T47D (cell line): ENCODE measurements around the gene CDH12.
"Not testable (repeated sequence)": the region's sequence is repeated elsewhere in the genome, so short reads cannot be mapped to it uniquely, and the experiment has no call there.

ENCODE experiments used
- DNase-seq, 2 experiments: peaks; one replicate each; pipeline versions ENCODE4 v3.0.0 to v3.0.0-alpha.2; 2011 to 2012; ENCODE audit warnings: low read depth in 1 of 2, low spot score in 1 of 2
- JUND ChIP-seq: IDR thresholded peaks from 2 replicates; pipeline ENCODE4 v1.6.1; 2012; ENCODE audit warnings: low read depth
- in situ Hi-C: cut with HindIII; loops from 2 replicates; pipeline ENCODE4 v1.10.0; 2016; ENCODE audit warnings: low sequenced_read_pairs, low pct_unique_long_range_greater_than_20kb

CDH12 gene

GRCh38 chr5:22329683-22330082 is 523.5 kb downstream of the CDH12 start:
- no peak for DNase-seq
- in situ Hi-C loops = no loop called here
- no peak for TF ChIP-seq JUND

GRCh38 chr5:22319798-22320197 is 533.3 kb downstream of the CDH12 start:
- no peak for TF ChIP-seq JUND
- in situ Hi-C loops = no loop called here
- DNase-seq = no peak

- in situ Hi-C loops = no loop called here
- DNase-seq = no peak
- TF ChIP-seq JUND = no peak
Observed at GRCh38 chr5:22316294-22316693, 536.9 kb downstream of the CDH12 start.

- in situ Hi-C loops, DNase-seq: not testable (repeated sequence)
Observed at GRCh38 chr5:22315052-22315451, 538.1 kb downstream of the CDH12 start.

- no peak for TF ChIP-seq JUND
- peak in 1 of 2 experiments; percentile 16 for DNase-seq
- in situ Hi-C loops = no loop called here
Observed at GRCh38 chr5:22314548-22314947, 538.6 kb downstream of the CDH12 start.

- in situ Hi-C loops = no loop called here
- TF ChIP-seq JUND = no peak
- no peak for DNase-seq
Observed at GRCh38 chr5:22306011-22306410, 547.1 kb downstream of the CDH12 start.

- in situ Hi-C loops = no loop called here
- no peak for DNase-seq
- TF ChIP-seq JUND = no peak
Observed at GRCh38 chr5:22295832-22296231, 557.3 kb downstream of the CDH12 start.

- no peak for TF ChIP-seq JUND
- in situ Hi-C loops = no loop called here
- DNase-seq = no peak
Observed at GRCh38 chr5:22293147-22293546, 560.0 kb downstream of the CDH12 start.

DNA sequence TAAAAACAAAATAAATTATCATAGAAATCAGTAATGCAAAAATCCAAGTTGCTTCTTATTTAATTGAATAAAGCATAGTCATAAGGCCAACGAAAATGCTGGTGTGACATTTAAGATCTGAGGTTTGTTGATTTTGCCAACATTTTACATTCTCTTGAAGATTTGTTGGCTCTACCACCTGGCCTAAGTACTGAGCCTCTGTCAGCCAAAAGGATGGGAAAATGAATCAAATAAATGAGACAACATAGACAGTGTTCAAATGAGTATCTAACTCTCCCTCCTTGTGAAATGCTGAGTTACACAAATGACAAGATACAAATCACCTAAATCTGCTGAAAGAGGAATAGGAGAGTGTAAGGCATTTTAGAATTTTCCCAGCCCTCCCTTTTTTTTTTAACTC is 575.0 kb downstream of the CDH12 start:
- in situ Hi-C loops = no loop called here
- no peak for TF ChIP-seq JUND
- no peak for DNase-seq

DNA sequence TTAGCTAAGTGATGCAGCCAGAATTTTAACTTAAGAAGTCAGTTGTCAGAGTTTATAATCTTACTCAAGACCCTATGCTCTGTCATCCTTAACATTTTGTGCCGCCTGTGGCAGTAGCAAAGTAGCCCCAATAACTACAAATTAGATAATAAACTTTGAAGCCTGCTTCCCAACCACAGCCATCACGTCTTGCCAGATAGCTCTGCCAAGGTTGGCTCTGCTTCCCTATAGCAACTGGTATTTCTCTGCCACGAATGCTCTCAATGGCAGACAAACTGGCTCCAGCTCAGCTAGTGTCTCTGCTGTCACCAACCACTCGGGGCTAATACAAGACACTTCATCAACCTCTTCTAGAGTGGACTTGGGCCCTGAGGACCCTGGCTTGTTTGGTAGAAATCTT is 576.1 kb downstream of the CDH12 start:
- TF ChIP-seq JUND = no peak
- in situ Hi-C loops = no loop called here
- no peak for DNase-seq

DNA sequence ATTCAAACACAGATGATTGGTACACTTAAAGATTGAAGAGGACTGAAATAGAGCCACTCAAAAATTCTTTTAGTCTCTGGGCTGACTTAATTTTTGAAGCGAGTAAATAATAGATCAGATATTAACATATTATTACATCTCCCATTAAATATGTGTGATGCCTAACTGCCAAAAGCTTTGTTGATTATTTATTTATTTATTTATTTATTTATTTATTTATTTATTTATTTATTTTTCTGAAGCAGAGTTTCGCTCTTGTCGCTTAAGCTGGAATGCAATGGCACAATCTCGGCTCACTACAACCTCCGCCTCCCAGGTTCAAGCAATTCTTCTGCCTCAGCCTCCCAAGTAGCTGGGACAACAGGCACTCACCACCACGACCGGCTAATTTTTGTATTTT is 587.3 kb downstream of the CDH12 start:
- DNase-seq, in situ Hi-C loops: not testable (repeated sequence)

DNA sequence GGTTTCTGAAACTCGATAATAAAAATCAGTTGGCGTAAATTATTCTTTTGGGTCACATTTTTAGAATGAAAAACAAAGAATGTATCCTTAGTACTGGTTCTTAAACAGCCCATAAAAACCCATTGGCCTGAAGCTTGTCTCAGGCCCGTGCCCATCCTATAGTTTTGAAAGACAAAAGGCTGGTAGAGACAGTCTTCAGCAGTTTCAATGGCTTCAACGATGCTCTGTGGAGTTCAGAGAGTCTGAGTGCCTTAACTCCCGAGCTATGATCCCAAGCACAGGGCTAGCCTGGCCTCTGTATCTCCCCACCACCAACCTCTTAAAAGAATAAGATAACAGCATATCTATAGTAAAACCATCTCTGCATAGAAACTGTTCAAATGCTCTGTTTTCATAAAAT is 595.0 kb downstream of the CDH12 start:
- TF ChIP-seq JUND = no peak
- DNase-seq = no peak
- in situ Hi-C loops = no loop called here

GRCh38 chr5:22250528-22250927 is 602.6 kb downstream of the CDH12 start:
- DNase-seq = no peak
- in situ Hi-C loops = no loop called here
- no peak for TF ChIP-seq JUND

DNA sequence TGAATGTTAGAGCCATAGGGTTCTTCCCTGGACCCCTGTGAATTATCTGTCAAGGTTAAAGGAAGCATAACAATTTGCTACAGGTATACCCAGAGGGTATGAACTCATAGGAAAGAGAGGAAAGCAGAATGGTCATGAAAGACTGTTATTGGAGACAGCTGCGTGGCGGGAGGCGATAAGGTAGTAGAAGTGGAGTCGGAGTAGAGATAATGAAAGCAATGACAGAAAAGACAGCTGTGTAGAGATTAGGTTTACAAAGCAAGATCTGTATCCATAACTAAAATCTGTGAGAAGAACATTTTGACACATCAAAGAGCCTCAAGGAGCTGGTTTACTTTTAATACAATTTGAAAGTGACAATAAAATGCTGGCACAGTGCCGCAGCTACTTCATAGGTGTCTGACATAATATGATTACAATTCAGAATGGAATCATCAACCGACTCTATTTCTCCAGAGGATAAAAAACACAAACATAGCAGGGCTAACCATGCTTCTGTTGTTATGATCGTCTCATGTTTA is 603.9 kb downstream of the CDH12 start:
- no peak for DNase-seq
- in situ Hi-C loops = no loop called here

More for the DNA sequence above, 603.9 kb downstream of the CDH12 start:
- no peak for TF ChIP-seq JUND
